Brain microvascular endothelial cell (primary cell): ENCODE results near the gene LRRC8E.

Experiments used
- DNase-seq: peaks from one replicate; pipeline ENCODE4 v3.0.0-alpha.2; 2020
- H3K27ac ChIP-seq: fragments of 250-450 bp; sonication (Bioruptor Pico); 2 replicates; pipeline ENCODE4 v1.5.1; 2020; ENCODE audit warnings: mild to moderate bottlenecking, moderate library complexity
- H3K27me3 ChIP-seq: fragments of 250-450 bp; sonication (Bioruptor Pico); replicated peaks from 2 replicates; pipeline ENCODE4 v1.5.1; 2020; ENCODE audit warnings: mild to moderate bottlenecking
- H3K36me3 ChIP-seq: fragments of 250-450 bp; sonication (Bioruptor Pico); replicated peaks from 2 replicates; pipeline ENCODE4 v1.5.1; 2020; ENCODE audit warnings: mild to moderate bottlenecking
- H3K4me3 ChIP-seq: 2 replicates; pipeline ENCODE4 v1.5.1; 2011; ENCODE audit warnings: low read depth, mild to moderate bottlenecking, control low read depth, low read length, moderate library complexity
- CTCF ChIP-seq: IDR thresholded peaks from 2 replicates; pipeline ENCODE4 v1.5.1; 2011; ENCODE audit warnings: low read depth, mild to moderate bottlenecking, moderate library complexity, low read length, control low read depth, inconsistent platforms; ENCODE audit errors: missing control alignments
- in situ Hi-C: cut with HindIII; loops from 2 replicates; pipeline ENCODE4 v1.10.0; 2017; ENCODE audit warnings: low sequenced_read_pairs, low pct_ligation_motif_present

Gene LRRC8E

DNA sequence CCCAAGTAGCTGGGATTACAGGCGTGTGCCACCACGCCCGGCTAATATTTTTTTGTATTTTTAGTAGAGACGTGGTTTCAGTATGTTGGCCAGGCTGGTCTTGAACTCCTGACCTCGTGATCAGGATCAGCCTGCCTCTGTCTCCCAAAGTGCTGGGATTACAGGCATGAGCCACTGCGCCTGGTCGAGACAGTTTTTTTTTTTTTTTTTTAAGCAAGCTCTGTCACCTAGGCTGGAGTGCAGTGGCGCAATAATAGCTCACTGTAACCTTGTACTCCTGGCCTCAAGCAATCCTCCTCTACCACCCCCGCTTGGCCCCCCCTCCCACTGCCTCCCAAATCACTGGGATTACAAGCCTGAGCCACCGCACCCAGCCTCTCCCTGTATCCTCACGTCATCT, 9.0 kb downstream of the LRRC8E start:
- TF ChIP-seq CTCF: no peak
- Histone ChIP-seq H3K36me3 (peaks cover 13% of the 10 kb centered on the region), H3K27ac (no peak overlapping the region), H3K27me3 (no peaks in the 10 kb centered on the region), H3K4me3 (no peak overlapping the region)
- in situ Hi-C loops: no loop called here
- DNase-seq: no peak

DNA sequence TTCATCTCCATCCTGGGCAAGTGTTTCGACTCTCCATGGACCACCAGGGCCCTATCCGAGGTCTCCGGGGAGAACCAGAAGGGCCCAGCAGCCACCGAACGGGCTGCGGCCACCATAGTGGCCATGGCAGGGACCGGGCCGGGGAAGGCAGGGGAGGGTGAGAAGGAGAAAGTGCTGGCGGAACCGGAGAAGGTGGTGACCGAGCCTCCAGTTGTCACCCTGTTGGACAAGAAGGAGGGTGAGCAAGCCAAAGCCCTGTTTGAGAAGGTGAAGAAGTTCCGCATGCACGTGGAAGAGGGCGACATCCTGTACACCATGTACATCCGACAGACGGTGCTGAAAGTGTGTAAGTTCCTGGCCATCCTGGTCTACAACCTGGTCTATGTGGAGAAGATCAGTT, 10.7 kb downstream of the LRRC8E start:
- TF ChIP-seq CTCF: no peak
- in situ Hi-C loops: no loop called here
- Histone ChIP-seq H3K36me3 (peaks cover 13% of the 10 kb centered on the region), H3K27ac (no peak overlapping the region), H3K27me3 (no peaks in the 10 kb centered on the region), H3K4me3 (no peak overlapping the region)
- no peak for DNase-seq

DNA sequence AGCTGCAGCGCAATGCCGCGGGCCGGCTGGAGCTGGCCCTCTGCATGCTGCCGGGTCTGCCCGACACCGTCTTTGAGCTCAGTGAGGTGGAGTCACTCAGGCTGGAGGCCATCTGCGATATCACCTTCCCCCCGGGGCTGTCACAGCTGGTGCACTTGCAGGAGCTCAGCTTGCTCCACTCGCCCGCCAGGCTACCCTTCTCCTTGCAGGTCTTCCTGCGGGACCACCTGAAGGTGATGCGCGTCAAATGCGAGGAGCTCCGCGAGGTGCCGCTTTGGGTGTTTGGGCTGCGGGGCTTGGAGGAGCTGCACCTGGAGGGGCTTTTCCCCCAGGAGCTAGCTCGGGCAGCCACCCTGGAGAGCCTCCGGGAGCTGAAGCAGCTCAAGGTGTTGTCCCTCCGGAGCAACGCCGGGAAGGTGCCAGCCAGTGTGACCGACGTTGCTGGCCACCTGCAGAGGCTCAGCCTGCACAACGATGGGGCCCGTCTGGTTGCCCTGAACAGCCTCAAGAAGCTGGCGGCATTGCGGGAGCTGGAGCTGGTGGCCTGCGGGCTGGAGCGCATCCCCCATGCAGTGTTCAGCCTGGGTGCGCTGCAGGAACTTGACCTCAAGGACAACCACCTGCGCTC, 11.6 kb downstream of the LRRC8E start:
- H3K27me3 ChIP-seq: no peaks in the 10 kb centered on the region
- no peak overlapping the region for H3K4me3 ChIP-seq
- peaks cover 13% of the 10 kb centered on the region for H3K36me3 ChIP-seq
- in situ Hi-C loops: no loop called here
- no peak for TF ChIP-seq CTCF
- no peak for DNase-seq
- H3K27ac ChIP-seq: no peak overlapping the region

DNA sequence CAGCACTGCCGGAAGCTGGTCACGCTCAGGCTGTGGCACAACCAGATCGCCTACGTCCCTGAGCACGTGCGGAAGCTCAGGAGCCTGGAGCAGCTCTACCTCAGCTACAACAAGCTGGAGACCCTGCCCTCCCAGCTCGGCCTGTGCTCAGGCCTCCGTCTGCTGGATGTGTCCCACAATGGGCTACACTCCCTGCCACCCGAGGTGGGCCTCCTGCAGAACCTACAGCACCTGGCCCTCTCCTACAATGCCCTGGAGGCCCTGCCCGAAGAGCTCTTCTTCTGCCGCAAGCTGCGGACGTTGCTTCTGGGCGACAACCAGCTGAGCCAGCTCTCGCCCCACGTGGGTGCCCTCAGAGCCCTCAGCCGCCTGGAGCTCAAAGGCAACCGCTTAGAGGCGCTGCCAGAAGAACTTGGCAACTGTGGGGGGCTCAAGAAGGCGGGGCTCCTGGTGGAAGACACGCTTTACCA, 12.1 kb downstream of the LRRC8E start:
- no peaks in the 10 kb centered on the region for H3K27me3 ChIP-seq
- H3K27ac ChIP-seq: no peak overlapping the region
- no peak overlapping the region for H3K4me3 ChIP-seq
- in situ Hi-C loops: no loop called here
- no peak for DNase-seq
- no peak for TF ChIP-seq CTCF
- H3K36me3 ChIP-seq: peaks cover 13% of the 10 kb centered on the region

DNA sequence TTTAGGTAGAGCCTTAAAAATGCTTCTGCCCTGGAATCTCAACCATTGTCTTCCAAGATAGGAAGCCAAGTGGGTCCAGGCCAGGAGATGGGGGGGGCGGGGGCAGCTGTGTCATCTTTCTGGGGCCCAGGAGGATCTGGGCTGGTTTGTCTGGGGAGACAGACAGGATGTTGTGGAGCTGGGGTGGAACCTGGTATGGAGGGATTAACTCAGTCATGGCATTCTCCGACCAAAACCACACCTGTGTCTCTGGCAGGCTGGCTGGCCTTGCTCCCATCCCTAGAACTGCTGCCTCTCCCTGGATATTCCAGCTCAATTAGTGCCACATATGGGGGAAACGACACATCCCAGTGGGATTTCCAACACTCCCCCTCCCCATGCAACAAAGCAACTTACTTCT, 12.6 kb downstream of the LRRC8E start:
- in situ Hi-C loops: no loop called here
- H3K36me3 ChIP-seq: peaks cover 14% of the 10 kb centered on the region
- H3K27me3 ChIP-seq: no peaks in the 10 kb centered on the region
- H3K4me3 ChIP-seq: no peak overlapping the region
- no peak overlapping the region for H3K27ac ChIP-seq
- no peak for TF ChIP-seq CTCF
- no peak for DNase-seq

DNA sequence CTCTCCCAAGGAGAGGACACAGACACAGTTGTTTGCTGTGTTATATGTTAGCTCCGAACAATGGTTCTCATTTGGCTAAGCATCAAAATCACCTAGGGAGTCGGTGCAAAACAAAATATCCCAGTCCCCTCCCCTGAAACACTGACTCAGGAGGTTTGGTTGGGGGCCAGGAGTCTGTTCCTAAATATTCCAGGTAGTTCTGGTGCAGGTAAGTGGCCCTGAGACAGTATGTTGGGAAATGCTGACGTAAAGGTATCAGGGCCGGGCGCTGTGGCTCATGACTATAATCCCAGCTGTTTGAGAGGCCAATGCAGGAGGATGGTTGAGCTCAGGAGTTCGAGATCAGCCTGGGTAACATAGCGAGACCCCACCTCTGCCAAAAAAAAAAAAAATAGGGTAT, 13.0 kb downstream of the LRRC8E start:
- Histone ChIP-seq H3K36me3 (peaks cover 18% of the 10 kb centered on the region), H3K27ac (no peak overlapping the region), H3K27me3 (no peaks in the 10 kb centered on the region), H3K4me3 (no peak overlapping the region)
- DNase-seq: no peak
- TF ChIP-seq CTCF: no peak
- in situ Hi-C loops: no loop called here
